Left kidney (tissue), 2 donors: ENCODE results near the gene KCNJ18. TPM values are rescaled to one million over a fixed set of nuclear protein-coding genes. Genes with fewer than 3 reads are reported as not detected.
"Not testable (repeated sequence)": the region's sequence is repeated elsewhere in the genome, so short reads cannot be mapped to it uniquely, and the experiment has no call there.

ENCODE experiments used
- DNase-seq: peaks from one replicate; pipeline ENCODE4 v3.0.0-alpha.2; 2013
- polyA plus RNA-seq: library from polyadenylated mRNA; unstranded; fragments of 120-200 nt; gene quantifications from one replicate; pipeline ENCODE4 v1.2.1, GENCODE V29; 2013; ENCODE audit not compliant: insufficient read length

Gene KCNJ18
- polyA plus RNA-seq, 1 donor = not detected

DNA sequence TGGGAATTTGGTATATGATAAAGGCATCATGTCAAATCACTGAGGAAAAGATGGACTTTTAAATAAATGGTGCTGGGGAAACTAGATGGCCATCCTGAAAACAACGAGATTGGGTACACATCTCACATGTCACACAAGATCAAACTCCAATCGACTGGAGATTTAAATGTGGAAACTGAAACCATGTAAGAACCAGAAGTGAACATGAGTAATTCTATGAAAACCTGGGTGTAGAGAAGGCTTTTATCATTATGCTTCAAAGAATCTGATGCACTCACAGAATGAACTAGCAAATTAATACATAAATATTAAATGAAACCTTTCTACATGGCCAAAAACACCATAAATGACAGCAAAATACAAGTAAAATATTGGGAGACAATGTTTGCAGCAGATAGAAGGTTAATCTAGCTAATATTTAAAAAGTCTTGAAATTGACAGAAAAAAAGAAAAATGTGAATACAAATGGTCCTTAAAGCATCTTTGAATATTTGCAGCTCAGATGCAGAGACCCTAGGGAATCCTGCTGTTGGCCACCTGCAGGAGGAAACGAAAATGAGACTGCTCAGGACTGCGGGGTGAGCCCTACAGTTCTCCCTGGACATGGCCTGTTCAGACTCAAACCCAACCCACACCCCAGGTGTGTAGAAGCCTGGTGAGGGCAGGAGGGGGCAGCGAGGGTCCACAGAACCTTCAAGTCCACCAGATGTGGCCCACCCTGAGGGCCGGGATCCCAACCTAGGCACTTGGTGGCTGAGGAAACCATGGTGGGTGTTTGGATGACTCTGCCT is 32.1 kb downstream of the KCNJ18 start:
- DNase-seq = not testable (repeated sequence)

DNA sequence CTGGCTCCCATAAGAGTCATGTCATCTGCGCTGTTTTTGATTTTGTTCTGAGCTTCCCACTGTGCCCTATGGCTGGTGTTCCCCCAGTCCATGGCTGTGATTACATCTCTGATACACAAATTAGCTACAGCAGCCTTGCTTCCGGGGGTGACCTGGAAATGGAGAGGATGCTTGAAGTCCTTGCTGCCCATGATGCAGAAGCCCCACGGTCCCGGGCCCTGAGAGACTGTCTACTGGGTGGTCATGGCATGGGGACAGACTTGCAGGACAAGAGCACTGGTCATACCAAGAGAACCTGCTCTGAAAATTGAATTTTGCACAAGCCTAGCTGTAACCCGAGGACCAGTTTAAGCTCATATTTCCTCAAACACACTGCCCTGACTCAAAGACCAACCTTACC is 38.8 kb downstream of the KCNJ18 start:
- DNase-seq = not testable (repeated sequence)

DNA sequence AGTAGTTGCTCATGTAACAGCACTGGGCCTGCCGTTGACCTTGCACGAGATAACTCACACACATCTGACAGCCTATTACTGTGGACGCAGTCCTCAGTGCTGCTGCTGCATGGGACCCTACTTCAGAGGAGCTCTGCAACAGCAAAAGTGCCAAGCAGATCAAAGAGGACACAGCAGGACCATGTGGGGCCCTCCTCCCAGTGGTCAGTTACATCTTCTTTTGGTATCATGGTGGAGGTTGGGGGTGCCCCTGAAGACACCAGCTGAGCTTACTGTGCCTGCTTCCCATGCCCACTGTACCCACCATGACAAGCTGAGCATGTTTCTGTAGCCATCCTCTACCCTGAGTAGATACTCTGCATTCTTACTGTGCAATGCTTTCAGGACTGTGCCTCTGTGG is 41.6 kb downstream of the KCNJ18 start:
- DNase-seq = not testable (repeated sequence)

DNA sequence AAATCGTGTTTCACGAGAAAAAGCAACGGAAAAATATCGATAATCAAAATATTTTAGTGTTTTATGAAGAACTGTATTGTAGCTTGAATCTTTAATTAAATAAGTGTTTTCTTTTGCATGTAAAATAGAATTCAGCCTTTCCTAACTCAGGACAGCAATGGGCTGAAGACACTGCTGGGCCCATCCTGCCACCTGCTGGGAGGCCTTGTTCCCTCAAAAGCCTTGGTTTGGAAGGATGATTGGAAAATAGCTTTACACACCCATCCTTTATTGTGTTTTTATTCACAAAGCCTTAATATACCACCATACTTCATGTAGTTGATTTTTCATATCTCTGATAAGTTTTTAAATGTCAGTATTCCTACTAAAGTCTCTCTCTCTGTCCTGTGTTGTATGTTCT is 43.5 kb downstream of the KCNJ18 start:
- DNase-seq = not testable (repeated sequence)

DNA sequence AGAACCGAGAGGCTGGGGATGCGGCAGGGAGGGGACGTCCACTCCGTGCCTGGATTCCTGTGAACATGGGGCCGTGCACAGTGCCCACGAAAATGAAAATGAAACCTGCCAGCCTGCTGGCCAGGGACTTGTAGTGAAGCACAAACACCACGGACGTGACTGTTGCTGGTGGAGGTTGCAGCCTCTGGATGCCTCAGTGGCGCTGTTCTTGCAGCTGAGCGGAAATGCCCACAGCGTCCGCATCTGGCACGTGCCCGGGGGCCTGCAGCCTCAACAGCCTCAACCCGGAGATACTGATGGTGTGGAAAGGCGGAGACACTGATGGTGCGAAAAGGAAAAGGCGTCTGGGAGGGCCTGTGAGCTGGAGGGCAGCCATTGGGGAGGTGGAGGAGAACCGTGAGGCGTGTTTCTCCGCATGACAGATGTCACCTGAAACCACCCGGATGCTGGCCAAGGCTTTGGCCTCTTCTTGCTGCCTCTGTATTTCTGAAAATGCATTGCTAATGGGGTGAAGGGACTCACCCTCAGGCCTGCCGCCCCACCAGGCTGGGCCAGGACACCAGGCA is 44.8 kb downstream of the KCNJ18 start:
- not testable (repeated sequence) for DNase-seq

DNA sequence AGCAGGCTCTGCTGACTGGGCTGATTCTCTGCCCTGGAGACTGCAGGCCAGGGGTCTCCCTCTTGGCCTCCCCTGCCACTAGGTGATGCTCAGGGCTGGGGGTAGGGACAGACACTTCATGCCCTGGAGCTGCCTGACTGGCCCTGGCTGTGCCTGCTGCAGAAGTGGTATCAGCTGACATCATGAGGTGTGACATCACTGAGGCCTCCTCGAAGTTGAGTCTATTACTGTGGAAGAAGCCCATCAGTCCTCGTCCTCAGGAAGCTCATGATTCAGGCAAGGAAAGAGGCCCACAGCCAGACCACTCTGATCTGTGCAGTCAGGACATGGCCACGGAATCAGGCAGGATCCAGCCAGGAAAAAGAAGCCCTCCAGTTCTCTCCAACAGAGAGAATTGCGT is 45.9 kb downstream of the KCNJ18 start:
- not testable (repeated sequence) for DNase-seq

DNA sequence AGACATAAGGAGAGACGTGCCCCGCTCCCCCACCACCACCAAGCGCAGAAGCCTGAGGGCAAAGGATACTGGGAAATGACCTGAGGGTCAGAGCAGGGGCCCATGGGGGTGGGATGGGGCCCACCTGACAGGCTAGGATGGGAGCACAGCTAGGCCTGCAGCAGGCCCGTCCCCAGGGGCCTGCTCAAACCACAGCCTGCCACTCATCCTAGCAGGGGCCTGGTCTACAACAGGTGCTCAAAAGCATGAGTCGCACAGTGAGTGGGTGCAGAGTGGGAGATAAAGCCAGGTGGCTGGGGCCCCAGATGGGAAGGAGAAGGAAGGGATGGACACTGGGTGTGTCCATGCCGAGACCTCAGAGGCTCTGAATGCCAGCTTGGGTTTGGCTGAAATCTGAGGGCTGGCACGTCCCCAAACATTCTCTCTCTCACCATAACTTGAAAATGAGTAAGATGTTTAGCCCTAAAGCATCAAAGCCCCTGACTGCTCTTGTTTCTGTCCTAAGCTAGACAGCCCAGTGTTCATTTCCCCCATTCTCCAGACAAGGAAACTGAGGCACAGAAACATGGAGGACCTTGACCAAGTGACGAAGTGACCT is 46.7 kb downstream of the KCNJ18 start:
- DNase-seq = not testable (repeated sequence)

DNA sequence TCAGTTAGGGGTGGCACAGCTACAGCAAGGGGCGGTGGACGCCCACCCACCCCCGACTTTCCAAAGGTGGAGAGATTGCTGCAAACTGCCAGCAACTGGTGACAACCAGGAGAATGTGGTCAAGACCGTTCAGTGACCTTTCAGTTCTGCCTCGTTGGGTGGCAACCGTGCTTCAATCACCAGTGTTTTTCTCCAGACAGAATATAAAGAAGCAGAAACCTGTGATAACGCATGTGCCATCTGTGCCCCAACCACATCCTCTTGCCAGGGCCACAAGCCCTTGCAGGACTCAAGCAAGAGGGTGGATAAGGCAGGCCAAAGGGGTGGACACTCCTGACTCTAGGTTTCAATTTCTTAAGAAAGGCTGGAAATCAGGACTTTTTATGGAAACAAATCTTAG is 47.2 kb downstream of the KCNJ18 start:
- DNase-seq = not testable (repeated sequence)

DNA sequence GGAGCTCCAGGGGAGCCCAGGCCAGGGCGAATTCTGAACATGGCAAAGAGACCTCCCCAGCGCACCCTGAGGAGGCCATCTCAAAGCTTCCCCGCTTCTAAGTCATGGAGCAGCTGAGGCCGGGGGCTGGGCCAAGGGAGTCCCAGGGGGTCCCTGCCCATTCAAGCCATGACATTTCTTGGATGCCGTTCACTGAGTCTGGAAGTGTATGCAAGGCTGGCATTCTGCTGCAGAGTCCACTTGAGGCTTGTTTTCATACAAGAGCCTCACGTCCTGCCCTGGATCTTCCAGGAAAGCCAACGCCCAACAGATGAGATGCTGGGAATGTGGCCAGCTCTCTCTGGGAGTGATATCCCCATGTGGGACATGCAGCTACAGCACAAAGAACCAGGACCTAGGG is 48.5 kb downstream of the KCNJ18 start:
- not testable (repeated sequence) for DNase-seq

DNA sequence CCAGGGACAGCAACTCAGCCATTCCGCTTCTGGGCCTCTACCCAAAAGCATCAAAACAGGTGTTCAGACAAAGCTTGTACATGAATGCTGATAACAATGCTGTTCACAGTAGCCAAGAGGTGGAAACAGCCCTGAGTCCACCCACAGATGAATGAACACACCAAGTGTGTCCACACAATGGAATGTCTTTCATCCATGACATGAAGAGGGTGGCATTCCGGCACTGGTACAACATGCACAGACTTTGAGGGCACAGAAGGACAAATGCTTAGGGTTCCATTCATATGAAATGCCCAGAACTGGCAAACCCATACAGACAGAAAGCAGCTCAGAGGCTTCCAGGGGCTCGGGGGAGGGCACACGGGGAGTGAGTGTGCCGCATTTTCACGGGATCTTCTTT is 49.2 kb downstream of the KCNJ18 start:
- not testable (repeated sequence) for DNase-seq

DNA sequence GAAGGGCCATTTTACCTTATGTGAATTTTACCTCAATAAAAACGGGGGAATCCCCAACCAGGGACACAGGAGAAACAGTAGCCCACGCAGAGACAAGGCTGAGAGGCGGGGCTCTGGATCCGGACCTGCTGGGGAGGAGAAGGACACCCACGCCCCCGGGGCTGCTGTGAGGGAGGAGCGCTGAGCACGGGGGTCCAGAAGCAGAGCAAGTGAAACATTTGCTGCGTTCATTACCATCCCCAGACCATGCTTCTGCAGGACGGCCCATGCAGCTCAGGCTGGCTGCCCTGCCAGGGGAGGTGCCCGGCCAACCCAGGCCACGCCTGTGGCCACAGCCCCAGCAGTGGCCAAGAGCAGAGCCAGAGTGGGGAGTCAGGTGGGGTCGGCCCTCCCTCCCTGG is 50.0 kb downstream of the KCNJ18 start:
- no peak for DNase-seq

DNA sequence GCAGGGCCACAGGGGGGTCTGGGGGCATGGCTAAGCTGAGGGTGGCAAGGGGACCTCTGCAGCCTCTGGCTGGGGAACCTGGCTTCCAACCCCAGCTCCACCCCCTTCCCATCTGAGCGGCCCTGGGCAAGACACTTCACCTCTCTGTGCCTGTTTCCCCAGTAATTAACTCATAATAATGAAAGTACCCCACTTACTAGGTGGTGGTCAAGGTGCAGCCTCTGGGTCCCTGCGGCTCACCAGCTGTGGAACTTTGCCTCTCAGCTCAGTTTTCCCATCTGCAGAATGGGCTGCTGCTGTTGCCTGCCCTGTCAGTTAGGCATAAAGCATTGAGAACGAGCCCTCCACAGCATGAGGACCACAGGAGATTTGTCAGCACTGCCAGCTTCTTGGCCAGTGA is 51.8 kb downstream of the KCNJ18 start:
- not testable (repeated sequence) for DNase-seq

DNA sequence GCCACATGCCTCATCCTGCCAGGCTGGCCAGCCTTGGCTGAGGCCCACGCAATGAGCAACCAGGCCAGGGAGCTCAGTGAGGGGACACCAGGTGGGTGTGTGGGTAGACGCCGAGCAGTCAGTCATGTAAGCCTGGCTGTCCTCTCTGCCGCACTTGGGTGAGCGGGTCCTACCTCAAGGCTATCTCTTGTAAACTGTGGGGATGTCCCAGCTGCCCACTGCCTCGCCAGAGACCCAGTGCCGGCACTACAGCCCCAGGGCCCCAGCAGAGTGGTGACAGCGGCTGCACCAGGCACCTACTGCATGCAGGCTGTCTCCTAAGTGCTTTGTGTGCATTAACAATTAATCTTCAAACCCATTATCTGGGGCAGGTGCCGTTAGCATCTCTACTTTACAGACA is 52.3 kb downstream of the KCNJ18 start:
- not testable (repeated sequence) for DNase-seq

DNA sequence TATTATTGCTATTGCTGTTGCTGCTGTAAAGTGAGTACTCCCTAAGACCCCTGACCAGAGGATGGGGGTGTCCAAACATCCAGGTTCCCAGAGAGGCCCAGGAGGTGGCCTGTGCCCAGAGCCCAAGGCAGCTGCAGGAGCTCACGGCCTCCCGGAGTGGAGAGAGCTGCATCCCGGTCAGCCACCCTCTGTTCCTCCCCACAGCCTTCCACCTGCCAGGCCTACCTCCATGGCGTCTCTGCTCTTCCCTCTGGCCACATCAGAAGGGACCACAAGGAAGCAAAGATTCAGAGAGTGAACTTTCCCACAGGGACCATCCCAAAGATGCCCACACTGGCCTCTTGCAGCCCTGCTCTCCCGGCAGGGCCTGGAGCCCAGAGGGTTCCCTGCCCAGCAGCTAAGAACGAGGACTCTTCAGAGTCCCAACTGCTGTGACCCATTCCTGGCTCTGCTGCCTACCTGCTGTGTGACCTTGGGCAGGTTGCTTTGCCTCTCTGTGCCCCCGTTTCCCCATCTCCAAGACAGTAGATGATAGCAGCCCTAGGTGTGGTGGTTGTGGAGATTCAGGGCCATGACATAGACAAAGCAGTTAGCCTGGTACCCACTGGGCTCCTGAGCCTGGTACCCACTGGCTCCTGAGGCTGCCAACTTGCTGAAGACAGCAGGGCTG is 53.2 kb downstream of the KCNJ18 start:
- not testable (repeated sequence) for DNase-seq

DNA sequence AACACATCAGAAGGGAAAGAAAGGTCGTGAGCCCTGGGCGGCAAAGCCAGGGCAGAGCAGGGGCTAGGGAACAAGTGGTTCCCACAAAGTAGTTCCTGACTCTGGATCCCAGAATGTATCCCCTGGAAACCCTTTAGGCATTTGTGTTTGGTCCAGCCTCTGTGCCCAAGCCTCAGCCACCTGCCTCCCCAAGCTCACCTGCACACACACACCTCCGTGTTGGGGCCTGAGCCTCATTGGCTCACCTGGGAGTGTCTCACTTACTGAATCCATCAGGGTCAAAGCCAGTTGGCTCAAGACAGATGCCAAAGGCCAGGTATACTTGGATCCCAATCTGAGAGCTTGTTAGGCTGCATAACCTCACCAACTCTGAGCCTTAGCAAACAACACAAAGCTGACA is 54.1 kb downstream of the KCNJ18 start:
- not testable (repeated sequence) for DNase-seq

DNA sequence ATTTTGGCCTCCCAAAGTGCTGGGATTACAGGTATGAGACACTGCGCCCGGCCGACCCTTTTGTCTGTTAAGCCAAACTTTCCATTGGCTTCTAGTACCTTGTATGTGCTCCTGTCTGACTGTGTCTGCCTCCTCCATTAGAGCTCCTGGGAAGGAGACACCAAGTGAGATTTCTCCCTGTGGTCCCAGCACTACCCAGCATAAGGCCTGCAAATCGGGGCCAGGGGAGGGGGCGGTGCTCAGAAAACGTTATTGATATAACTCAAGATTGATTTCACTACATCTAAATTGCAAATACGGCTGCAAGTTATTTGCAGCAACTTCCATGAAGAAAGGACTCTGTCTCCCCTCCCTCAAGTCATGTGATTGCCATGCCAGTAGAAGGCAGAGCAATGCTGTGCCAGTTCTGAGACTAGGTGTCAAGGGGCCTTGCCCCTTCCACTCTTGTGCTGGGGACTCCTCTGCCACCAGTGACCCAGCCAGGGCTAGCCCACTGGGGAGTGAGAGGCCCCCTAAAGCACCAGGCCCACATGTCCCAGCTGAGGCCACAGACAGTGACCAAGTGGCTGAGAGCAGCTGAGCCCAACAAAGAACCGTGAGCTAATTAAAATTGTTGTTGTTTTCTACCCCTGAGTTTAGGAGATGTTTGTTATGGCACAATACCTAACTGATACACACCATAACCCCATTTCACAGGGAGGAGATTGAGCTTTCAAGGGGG is 55.0 kb downstream of the KCNJ18 start:
- DNase-seq = not testable (repeated sequence)

DNA sequence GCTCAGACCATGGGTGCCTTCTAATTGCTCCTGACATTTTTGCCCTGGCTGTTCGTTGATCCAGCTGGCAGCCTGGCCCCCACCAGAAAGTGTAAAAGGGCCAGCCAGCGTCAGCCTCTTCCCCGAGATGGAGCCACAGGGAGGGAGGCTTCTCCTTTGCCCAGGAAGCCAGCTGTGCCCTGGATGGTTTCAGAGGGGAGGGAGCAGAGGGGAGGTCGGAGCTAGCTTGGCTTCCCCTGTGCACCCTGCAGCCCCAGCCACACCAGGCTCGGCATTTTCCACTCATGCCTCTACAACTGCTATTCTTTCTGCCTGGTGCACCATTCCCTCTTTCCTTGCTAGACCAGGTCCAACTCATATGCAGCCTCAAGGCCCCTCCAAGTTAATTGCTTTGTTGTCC is 56.4 kb downstream of the KCNJ18 start:
- not testable (repeated sequence) for DNase-seq

DNA sequence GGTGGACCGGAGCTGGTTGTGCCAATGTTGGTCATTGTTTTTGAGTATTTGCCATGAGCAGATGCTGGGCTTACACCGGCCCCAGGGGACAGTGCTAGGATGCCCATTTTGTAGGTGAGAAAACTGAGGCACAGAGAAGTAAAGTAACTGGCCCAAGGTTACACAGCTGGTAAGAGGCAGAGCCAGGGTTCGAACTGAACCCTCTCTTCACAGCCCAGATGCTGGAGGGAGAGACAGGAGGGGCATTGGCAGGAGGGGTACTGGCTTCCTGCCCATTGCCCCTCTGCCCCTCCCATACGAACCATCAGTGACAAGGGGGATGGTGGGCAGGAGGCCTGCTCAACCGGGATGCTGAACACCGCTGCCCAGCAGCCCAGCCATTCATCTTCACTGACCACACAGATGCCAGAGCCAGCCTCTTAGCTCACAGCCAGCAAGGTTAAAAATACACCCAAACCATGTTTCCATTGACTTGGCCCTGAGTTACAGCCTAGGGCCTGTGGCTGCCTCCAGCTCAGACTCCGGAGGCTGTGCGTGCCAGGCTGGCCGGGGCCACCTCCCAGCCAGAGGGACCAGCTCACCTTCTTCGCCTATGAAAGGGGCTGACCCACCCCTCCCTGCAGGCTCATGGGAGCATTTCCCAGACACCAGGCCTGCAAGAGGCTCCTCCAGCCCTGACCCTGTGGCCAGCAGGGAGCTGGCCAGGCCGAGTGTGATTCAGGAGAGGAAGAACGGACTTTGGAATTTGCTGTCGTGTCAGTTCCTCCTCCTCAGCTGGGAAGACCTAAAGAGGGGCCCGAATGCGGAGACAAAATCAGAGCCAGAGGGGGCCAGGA is 57.6 kb downstream of the KCNJ18 start:
- not testable (repeated sequence) for DNase-seq

DNA sequence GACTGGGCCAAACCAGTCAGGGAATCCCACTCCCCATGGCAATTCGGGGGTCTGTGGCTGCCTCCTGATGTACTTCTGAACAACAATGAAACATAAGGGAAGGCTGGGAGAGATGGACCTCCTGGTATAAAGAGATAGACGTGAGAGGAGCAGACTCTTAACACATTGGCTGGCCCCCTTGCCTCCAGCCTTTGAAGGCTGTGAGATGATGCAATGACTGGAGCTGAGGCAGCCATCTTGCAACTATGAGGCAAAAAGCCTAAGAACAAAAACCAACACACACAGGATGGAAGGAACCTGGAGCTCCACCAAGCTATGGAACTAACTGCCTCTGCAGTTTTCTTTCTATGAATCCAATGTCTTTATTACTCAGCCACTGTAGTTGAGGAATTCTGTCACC is 58.8 kb downstream of the KCNJ18 start:
- not testable (repeated sequence) for DNase-seq
